HUES6 (cell line): ENCODE measurements around the gene GH2.

Experiments
- H3K27ac ChIP-seq: 2 replicates; pipeline ENCODE4 v1.7.0; 2013; ENCODE audit warnings: low read depth, mild to moderate bottlenecking, low read length, inconsistent platforms
- H3K27me3 ChIP-seq: 2 replicates; pipeline ENCODE4 v1.6.1; 2013; ENCODE audit warnings: low read length; ENCODE audit not compliant: control insufficient read depth, insufficient read depth
- H3K36me3 ChIP-seq: 2 replicates; pipeline ENCODE4 v1.6.1; 2013; ENCODE audit warnings: low read length; ENCODE audit not compliant: control insufficient read depth, insufficient read depth
- H3K4me1 ChIP-seq: 2 replicates; pipeline ENCODE4 v1.6.1; 2013; ENCODE audit warnings: low read length; ENCODE audit not compliant: control insufficient read depth, insufficient read depth
- H3K4me3 ChIP-seq: 2 replicates; pipeline ENCODE4 v1.5.1; 2013; ENCODE audit warnings: low read depth, low read length
- H3K9ac ChIP-seq: one replicate; pipeline ENCODE4 v1.6.1; 2013; ENCODE audit warnings: mild to moderate bottlenecking, low read length
- H3K9me3 ChIP-seq: 2 replicates; pipeline ENCODE4 v1.6.1; 2013; ENCODE audit warnings: low read depth, low read length; ENCODE audit not compliant: control insufficient read depth, insufficient read depth

GH2 gene

DNA sequence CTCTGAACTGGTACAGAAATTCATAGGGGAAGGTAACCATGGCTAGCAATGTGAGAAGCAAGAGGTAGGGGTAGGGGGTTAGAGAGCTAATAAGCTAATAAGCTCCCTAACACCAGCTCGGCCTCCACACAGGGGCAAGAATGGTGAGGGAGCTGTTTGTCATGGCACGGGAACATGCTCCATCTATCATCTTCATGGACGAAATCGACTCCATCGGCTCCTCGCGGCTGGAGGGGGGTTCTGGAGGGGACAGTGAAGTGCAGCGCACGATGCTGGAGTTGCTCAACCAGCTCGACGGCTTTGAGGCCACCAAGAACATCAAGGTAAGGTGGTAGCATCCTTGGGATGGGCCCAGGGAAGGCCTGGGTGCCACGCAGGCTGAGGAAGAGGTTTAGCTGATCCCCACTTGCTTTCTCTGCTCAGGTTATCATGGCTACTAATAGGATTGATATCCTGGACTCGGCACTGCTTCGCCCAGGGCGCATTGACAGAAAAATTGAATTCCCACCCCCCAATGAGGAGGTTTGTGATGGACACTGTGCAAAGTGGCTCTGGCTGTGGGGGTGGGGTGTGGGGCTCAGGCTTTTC, 50.7 kb downstream of the GH2 start:
- Histone ChIP-seq H3K4me1 (no peaks in the 10 kb centered on the region), H3K27me3 (no peaks in the 10 kb centered on the region), H3K27ac (no peak overlapping the region), H3K4me3 (no peak overlapping the region), H3K36me3 (peaks cover 76% of the 10 kb centered on the region), H3K9ac (no peak overlapping the region), H3K9me3 (no peaks in the 10 kb centered on the region)

DNA sequence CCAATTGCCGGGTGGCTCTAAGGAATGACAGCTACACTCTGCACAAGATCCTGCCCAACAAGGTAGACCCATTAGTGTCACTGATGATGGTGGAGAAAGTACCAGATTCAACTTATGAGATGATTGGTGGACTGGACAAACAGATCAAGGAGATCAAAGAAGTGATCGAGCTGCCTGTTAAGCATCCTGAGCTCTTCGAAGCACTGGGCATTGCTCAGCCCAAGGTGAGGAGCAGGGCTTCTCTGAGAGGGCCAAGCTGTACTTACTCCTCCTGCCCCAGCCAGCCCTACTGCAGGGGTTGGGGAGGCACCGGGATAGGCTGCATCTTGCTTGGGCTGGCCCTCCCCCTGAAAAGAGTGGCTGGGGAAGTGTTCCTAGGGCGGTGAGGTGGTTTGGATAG, 51.5 kb downstream of the GH2 start:
- Histone ChIP-seq H3K27ac (no peak overlapping the region), H3K4me3 (no peak overlapping the region), H3K27me3 (no peaks in the 10 kb centered on the region), H3K9ac (no peak overlapping the region), H3K4me1 (no peaks in the 10 kb centered on the region), H3K36me3 (peaks cover 77% of the 10 kb centered on the region), H3K9me3 (no peaks in the 10 kb centered on the region)
